Right cardiac atrium (tissue), 5 donors: ENCODE measurements around the gene CASKIN1. TPM values are rescaled to one million over a fixed set of nuclear protein-coding genes. Genes with fewer than 3 reads are reported as not detected.

Source experiments
- ATAC-seq, 2 donors: fragments of 200-7000 bp; cut with Tn5 transposase; one replicate each; pipeline versions ENCODE4 v1.8.0 to v1.9.1; 2020; ENCODE audit warnings: moderate library complexity in 2 of 2, mild to moderate bottlenecking in 1 of 2
- DNase-seq, 3 donors: peaks; one replicate each; pipeline ENCODE4 v3.0.0-alpha.2; 2020
- H3K27ac ChIP-seq: one replicate; pipeline ENCODE4 v1.5.1; 2013; ENCODE audit warnings: mild to moderate bottlenecking, low read length, control low read depth, moderate library complexity
- H3K27me3 ChIP-seq: one replicate; pipeline ENCODE4 v1.6.1; 2013; ENCODE audit not compliant: control insufficient read depth, insufficient read depth
- H3K4me1 ChIP-seq: one replicate; pipeline ENCODE4 v1.6.1; 2013; ENCODE audit warnings: low read length; ENCODE audit not compliant: control insufficient read depth, insufficient read depth
- H3K4me3 ChIP-seq: one replicate; pipeline ENCODE4 v1.5.1; 2013; ENCODE audit warnings: low read length, control low read depth
- H3K9me3 ChIP-seq: one replicate; pipeline ENCODE4 v1.6.1; 2013; ENCODE audit warnings: low read length; ENCODE audit not compliant: control insufficient read depth
- WGBS: extraction: QIAGEN DNeasy Blood & Tissue Kit; methylation state at CpG from one replicate; pipeline ENCODE4 v1.1.7; 2013; 5-methylcytosine and 5-hydroxymethylcytosine counted together
- intact Hi-C, 4 donors: fragments of 100-400 bp; cut with DNase I; formaldehyde crosslinking; loops; one replicate each; pipeline versions ENCODE4 v1.11.0 to v1.14.0; 2022 to 2023
- polyA plus RNA-seq: library from polyadenylated mRNA; stranded (reverse); fragments of 200-250 nt; gene quantifications from one replicate; pipeline ENCODE4 v1.2.3, GENCODE V29; 2013
- total RNA-seq, 4 donors: library from RNA; stranded (reverse); fragmentation: NEBNext Ultra II Directional; extraction: Animal tissue kit (Norgen Biotek cat#: 25700); gene quantifications; one replicate each; pipeline ENCODE4 v1.2.1, GENCODE V29; 2021
- donor health status: healthy with polysubstance abuse.
- donor health status: DM: no; HTN: yes; CAD: no.
- donor health status: DM: no; HTN: no; CAD: no.
- donor health status: DM: no; HTN: yes; CAD: no; lungs with severe emphysema.
- donor health status: DM: yes; HTN: yes; CAD: no.

Gene CASKIN1
- total and polyA plus RNA-seq, 5 donors: 9.3 to 26.5 (median 10.1) TPM

DNA sequence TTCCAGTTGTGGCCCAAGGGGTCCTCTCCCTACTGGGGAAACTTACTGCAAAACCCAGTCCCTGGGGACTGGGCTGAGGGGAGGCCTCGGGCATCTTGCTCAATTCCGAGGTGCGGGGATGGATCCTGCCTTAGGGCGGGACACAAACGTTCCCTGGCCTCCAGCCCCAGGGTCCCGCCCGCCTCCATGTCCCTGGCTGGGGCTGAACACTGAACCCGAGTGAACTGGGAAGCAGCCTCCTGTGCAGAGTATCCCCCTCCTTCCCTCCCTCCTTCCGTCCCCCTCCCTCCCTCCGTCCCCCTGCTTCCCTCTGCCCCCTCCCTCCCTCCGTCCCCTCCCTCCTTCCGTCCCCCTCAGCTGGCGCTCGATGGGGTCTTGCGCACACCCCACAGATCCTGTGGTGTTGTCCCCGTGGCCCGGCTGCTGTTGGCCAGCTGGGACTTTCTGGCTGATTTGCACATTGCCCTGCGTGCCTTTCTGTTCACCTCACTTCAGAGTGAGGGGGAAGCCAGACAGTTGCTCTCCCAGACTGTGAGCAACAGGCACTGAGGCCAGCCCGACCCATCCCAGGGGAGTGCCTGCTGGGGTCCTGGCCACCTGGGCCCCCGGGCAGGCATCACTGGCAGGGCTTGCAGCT, 35.4 kb downstream of the CASKIN1 start:
- ATAC-seq (peak; percentile 34 to 39), DNase-seq (peak; percentile 76 to 88 (median 85))
- 50% methylated on average over 20 of the region's 20 CpGs for WGBS
- peaks cover 2% of the 10 kb centered on the region for H3K4me1 ChIP-seq
- H3K27me3 ChIP-seq: no peaks in the 10 kb centered on the region
- H3K4me3 ChIP-seq: no peak overlapping the region
- H3K27ac ChIP-seq: peak overlapping the region; percentile 32
- intact Hi-C loops: no loop called here
- H3K9me3 ChIP-seq: no peaks in the 10 kb centered on the region

DNA sequence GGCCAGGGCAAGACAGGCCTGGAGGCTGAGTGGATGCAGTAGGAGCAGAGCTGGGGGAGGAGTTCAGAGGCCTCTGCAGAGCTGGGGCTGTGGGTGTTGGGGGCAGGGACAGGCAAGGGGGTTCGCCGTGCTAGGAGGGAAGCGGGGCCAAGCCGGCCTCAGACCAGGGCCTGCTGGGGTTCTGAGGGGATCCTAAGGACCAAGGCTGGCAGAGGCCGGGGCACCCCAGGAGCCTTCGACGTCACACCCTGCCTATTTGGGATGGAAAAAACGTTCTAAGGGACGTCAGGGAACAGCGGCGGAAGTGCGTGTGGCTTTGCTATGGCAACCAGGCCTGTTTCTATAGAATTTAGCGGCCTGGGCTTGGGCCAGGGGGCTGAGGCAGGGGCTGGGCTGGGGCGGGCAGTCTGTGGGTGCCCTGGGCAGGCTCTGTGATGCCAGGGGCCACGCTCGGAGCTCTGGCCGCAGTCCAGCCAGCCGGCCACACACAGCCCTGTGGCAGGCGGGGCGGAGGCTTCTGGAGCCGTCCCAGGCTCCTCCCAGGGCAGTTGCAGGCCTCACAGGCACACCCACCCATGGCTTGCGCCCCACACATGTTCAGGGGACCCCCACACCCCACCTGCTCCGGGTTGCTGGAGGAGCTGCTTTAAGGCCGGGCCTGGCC, 37.1 kb downstream of the CASKIN1 start:
- peaks cover 2% of the 10 kb centered on the region for H3K4me1 ChIP-seq
- H3K9me3 ChIP-seq: no peaks in the 10 kb centered on the region
- ATAC-seq (peak in 1 of 2 donors; percentile 28), DNase-seq (peak; percentile 69 to 88 (median 85))
- intact Hi-C loops: loop anchor here in 1 of 4 donors (10.0 kb wide), 1 partner anchor 45 kb away; the partner anchor contains the start of gene MLST8
- H3K27me3 ChIP-seq: no peaks in the 10 kb centered on the region
- no peak overlapping the region for H3K27ac ChIP-seq
- 58% methylated on average over 24 of the region's 24 CpGs for WGBS
- no peak overlapping the region for H3K4me3 ChIP-seq

DNA sequence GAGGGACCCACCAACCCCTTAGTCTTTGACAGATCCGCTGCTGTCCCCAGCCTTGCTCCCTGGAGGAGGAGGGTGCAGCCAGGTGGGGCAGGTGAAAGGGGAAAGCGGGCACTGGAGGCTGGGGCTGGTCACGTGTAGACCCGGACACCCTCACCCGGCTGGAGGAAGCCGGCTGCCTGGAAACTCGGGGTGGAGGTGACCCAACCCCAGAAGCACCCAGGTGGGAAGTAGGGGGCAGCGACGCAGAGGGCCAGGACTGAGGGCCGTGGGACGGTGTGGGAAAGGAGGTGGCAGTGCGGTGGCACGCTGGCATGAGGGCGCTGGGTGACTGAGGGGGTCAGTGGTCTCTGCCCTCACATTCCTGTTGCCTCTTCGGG, 38.2 kb downstream of the CASKIN1 start:
- DNase-seq: peak in 1 of 3 donors; percentile 20
- no peaks in the 10 kb centered on the region for H3K9me3 ChIP-seq
- peaks cover 7% of the 10 kb centered on the region for H3K4me1 ChIP-seq
- no peak overlapping the region for H3K4me3 ChIP-seq
- no peak for ATAC-seq
- intact Hi-C loops: loop anchor here in 1 of 4 donors (10.0 kb wide), 1 partner anchor 47 kb away; the partner anchor contains the start of gene MLST8
- H3K27me3 ChIP-seq: no peaks in the 10 kb centered on the region
- H3K27ac ChIP-seq: no peak overlapping the region
- 86% methylated on average over 15 of the region's 15 CpGs for WGBS

DNA sequence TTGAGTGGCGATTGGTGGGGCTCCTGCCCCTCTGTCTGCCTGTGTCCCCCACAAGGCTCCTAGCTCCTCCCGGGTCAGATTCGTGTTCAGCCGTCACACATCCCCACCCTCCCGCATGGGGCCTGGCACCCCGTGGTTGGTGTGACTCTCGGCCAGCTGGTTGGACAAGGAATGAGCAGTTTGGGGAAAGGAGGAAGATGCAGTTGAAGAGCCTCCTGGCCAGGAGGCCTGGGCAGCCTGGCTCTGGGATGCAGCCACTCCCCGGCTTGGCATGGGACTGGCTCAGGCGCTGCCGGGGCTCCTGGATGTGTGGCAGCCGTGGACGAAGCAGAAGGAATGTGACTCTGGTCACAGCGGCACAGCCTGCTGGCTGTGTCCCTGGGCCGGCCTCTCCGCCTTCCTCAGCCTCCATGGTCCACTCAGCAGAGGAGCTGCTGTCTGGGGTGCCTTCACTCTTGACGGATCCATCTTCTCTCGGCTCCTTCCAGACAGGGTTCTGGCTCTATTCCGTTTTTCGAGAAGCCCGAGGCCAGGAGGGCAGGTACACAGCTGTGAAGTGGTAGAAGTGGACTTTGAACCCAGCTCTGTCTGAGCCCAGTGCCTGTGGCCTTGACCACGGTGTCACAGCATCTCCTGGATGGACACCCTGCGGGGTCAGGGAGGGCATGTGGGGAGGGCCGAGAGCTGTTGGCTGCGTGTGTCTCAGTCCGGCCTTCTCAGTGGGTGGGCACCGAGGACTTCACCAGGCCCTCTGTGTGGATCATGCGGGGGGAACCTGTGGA, 38.7 kb downstream of the CASKIN1 start:
- Histone ChIP-seq H3K27ac (no peak overlapping the region), H3K9me3 (no peaks in the 10 kb centered on the region), H3K4me1 (peaks cover 12% of the 10 kb centered on the region), H3K27me3 (no peaks in the 10 kb centered on the region), H3K4me3 (no peak overlapping the region)
- 84% methylated on average over 27 of the region's 27 CpGs for WGBS
- intact Hi-C loops: loop anchor here in 1 of 4 donors (10.0 kb wide), 1 partner anchor 47 kb away; the partner anchor contains the start of gene MLST8
- ATAC-seq (no peak), DNase-seq (peak in 1 of 3 donors; percentile 25)

DNA sequence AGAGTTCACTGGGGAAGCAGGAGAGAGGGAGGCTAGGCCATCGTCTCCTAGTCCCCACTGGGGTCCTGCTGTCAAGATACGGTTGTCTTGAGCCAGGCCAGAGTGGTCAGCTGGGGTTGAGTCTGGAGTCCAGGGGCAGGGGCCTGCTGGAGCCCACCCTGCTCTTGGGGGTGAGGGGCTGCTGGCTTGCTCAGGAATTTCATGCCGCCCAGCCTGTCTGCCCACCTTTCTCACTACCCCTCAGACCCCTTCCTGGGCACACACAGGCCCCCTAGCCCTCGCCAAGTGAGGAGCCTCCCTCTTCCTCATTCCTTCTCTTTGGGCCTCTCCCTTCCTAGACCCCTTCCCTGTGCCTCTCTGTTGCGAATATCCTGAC, 39.6 kb downstream of the CASKIN1 start:
- ATAC-seq: no peak
- Histone ChIP-seq H3K4me1 (peaks cover 13% of the 10 kb centered on the region), H3K9me3 (no peaks in the 10 kb centered on the region), H3K4me3 (no peak overlapping the region), H3K27ac (no peak overlapping the region), H3K27me3 (no peaks in the 10 kb centered on the region)
- DNase-seq: peak in 1 of 3 donors; percentile 18
- 64% methylated on average over 5 of the region's 5 CpGs for WGBS
- intact Hi-C loops: loop anchor here in 1 of 4 donors (10.0 kb wide), 1 partner anchor 48 kb away; the partner anchor contains the start of gene MLST8

DNA sequence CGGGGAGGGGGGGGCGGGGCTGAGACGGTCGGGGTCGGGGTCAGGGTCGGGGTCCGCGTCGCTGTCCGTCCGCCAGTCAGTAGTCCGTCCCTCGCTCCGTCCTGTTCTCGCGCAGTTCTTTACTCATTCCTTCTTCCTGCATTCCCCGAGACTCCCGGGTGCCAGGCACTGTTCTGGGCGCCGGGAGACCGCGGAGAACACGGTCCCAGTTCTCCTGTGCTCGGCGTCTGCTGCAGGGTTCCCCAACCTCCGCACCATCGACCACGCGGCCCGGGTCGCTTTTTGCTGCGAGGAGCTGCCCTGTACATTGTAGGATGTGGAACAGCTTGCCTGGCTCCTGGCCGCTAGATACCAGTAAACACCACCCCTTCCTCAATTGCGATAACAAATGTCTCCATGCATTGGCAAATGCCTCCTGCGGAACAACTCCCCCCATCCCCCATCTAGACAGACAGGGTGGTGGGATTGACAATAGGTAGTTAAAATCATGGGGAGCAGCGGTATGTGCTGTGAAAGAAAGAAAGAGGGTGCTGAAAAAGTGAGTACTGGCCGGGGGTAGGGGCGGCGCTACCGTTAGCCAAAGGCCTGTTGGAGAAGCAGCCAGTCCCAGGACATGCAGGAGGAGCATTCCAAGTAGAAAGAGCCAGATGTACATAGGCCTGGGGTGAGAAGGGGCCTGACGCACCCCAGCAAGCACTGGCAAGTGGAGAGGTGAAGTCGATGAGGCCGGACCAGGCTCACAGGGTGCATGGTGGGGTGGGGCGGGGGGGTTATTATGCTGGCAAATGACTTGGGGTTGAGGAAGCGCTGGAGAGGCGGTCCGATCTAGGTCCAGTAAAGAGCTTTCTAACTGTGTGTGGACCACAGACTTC, 40.2 kb downstream of the CASKIN1 start:
- Histone ChIP-seq H3K27ac (peak overlapping the region; percentile 6), H3K27me3 (no peaks in the 10 kb centered on the region), H3K4me3 (peak overlapping the region; percentile 83), H3K9me3 (no peaks in the 10 kb centered on the region), H3K4me1 (peaks cover 13% of the 10 kb centered on the region)
- WGBS: 6% methylated on average over 46 of the region's 47 CpGs
- ATAC-seq (no peak), DNase-seq (peak in 1 of 3 donors; percentile 37)
- intact Hi-C loops: loop anchor here in 1 of 4 donors (10.0 kb wide), 1 partner anchor 49 kb away; the partner anchor contains the start of gene MLST8

DNA sequence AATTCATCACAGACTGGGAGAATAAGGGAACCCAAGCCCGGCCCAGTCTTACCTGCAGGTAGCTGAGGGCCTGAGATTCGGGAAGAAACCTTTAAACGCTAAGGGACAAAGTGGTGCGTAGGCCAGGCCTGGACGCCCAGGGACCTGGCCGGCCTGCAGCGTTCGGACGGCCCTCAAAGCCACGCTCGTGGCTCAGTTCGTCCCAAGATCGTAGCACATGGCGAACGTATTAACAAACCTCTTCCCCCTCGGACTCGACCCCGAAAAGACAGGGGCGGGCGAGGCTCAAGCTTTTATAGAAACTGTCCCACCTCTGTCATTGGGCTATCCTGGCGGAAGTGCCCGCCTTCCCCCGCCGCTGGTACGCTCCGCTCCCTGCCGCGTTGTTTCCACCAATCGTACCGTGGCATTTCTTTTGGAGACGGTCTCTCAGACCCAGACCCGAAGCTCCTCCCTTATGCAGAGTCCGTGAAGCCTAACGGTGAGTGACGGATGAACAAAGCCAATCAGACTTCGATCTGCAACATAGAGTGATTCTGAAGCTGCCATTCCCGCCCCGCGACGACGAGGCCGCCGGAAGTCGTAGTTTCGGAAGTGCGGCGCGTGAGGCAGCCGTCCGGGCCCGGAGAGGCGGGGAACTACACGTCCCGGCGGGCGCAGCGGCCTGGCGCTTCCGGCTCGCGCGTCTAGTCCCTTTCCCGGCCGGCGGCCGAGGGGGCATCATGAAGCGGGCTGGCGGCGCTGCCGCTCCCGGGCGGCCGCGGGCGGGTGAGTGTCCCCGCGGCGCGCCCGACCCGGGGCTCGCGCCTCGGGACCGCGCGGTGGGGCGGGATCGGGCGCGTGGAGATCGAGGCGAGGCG, 41.1 kb downstream of the CASKIN1 start, which contains the start of gene TRAF7:
Gene TRAF7 (plus strand): TSS at position 692 of the 860 bp plus-strand sequence. CDS start 8,139 bp downstream, outside the sequence.
- Histone ChIP-seq H3K27me3 (no peaks in the 10 kb centered on the region), H3K4me3 (peak within 1 kb of the TSS; percentile 83), H3K9me3 (no peaks in the 10 kb centered on the region), H3K27ac (peak within 1 kb of the TSS; percentile 65), H3K4me1 (peaks cover 13% of the 10 kb centered on the region)
- ATAC-seq (peak; percentile 91 to 94), DNase-seq (peak; percentile 99)
- under 1% methylated on average over 94 of the region's 94 CpGs for WGBS
- intact Hi-C loops: loop anchor here in 1 of 4 donors (10.0 kb wide), 1 partner anchor 49 kb away; the partner anchor contains the start of gene MLST8

DNA sequence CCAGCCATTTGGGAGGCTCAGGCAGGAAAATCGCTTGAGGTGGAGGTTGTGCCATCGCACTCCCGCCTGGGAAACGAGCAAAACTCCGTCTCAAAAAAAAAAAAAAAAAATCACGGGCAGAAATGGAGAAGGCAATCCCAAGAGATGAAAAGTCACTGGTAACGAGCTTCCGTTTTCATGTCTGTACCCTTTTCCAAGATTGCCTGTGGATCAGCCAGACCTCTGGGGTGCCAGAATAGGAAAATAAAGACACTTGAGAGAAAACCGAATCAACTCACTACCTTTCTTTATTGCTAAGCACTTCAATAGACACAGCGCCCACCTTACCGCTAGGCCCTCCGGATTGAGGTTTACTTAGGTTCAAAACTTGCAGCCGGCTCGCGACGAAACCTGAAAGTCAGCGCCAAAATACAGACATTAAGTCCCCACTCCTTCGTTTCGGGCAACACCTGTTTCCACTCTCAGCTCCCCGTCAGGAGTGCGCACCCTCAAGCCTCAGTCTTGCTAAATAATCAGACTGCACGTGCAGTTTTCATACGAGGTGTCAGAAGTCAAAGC, 41.8 kb downstream of the CASKIN1 start:
- ATAC-seq: no peak
- 4% methylated on average over 23 of the region's 23 CpGs for WGBS
- H3K4me1 ChIP-seq: peaks cover 11% of the 10 kb centered on the region

More for the DNA sequence above, 41.8 kb downstream of the CASKIN1 start:
- DNase-seq: peak in 2 of 3 donors; percentile 24 to 47
- H3K27ac ChIP-seq: peak overlapping the region; percentile 65
- intact Hi-C loops: loop anchor here in 1 of 4 donors (5.0 to 10.0 kb wide), 2 partner anchors 50 to 152 kb away; partner anchors contain the start of gene MLST8
- H3K9me3 ChIP-seq: no peaks in the 10 kb centered on the region
- peak overlapping the region; percentile 77 for H3K4me3 ChIP-seq
- no peaks in the 10 kb centered on the region for H3K27me3 ChIP-seq
